Fibroblast of lung (primary cell): ENCODE results near the gene KLF3. TPM values are rescaled to one million over a fixed set of nuclear protein-coding genes. Genes with fewer than 3 reads are reported as not detected.

Source experiments
- DNase-seq, 2 donors: peaks; one replicate each; pipeline versions ENCODE4 v3.0.0 to v3.0.0-alpha.2; 2010; ENCODE audit warnings: low read depth in 2 of 2
- H2AFZ ChIP-seq: 2 replicates; pipeline ENCODE4 v1.5.1; 2012; ENCODE audit warnings: low read length, control low read depth, inconsistent platforms
- H3K27ac ChIP-seq: 2 replicates; pipeline ENCODE4 v1.5.1; 2011; ENCODE audit warnings: low read length, control low read depth; ENCODE audit not compliant: insufficient read depth
- H3K27me3 ChIP-seq: 2 replicates; pipeline ENCODE4 v1.5.1; 2011; ENCODE audit warnings: mild to moderate bottlenecking, low read length; ENCODE audit not compliant: control insufficient read depth, insufficient read depth
- H3K36me3 ChIP-seq: 2 replicates; pipeline ENCODE4 v1.5.1; 2011; ENCODE audit warnings: low read length; ENCODE audit not compliant: control insufficient read depth, insufficient read depth
- H3K4me1 ChIP-seq: 2 replicates; pipeline ENCODE4 v1.5.1; 2011; ENCODE audit warnings: low read length; ENCODE audit not compliant: control insufficient read depth, insufficient read depth; ENCODE audit errors: extremely low read depth
- H3K4me2 ChIP-seq: 2 replicates; pipeline ENCODE4 v1.5.1; 2011; ENCODE audit warnings: low read length, control low read depth; ENCODE audit not compliant: insufficient read depth; ENCODE audit errors: extremely low read depth
- H3K4me3 ChIP-seq, 4 experiments: fragments of 200-600 bp in 1 of 4; sonication (generic) in 1 of 4; replicated peaks in 1 of 4; 2 replicates each; pipeline ENCODE4 v1.5.1; 2011 to 2016; ENCODE audit warnings: low read length in 4 of 4, low read depth in 3 of 4, mild to moderate bottlenecking in 3 of 4, control low read depth in 2 of 4, inconsistent platforms in 1 of 4, mixed read lengths in 1 of 4; ENCODE audit not compliant: insufficient read depth in 1 of 4; ENCODE audit errors: control extremely low read depth in 1 of 4
- H3K79me2 ChIP-seq: 2 replicates; pipeline ENCODE4 v1.5.1; 2012; ENCODE audit warnings: mild to moderate bottlenecking, low read length, inconsistent platforms; ENCODE audit not compliant: control insufficient read depth, insufficient read depth
- H3K9ac ChIP-seq: 2 replicates; pipeline ENCODE4 v1.5.1; 2011; ENCODE audit warnings: mild to moderate bottlenecking, low read length, control low read depth; ENCODE audit not compliant: insufficient read depth
- H3K9me3 ChIP-seq: 2 replicates; pipeline ENCODE4 v1.5.1; 2012; ENCODE audit warnings: low read depth, low read length; ENCODE audit not compliant: control insufficient read depth, insufficient read depth
- H4K20me1 ChIP-seq: 2 replicates; pipeline ENCODE4 v1.5.1; 2011; ENCODE audit warnings: low read length; ENCODE audit not compliant: control insufficient read depth, insufficient read depth; ENCODE audit errors: extremely low read depth
- CTCF ChIP-seq, 2 donors: IDR thresholded peaks in 1 of 2; conservative IDR thresholded peaks in 1 of 2; 1 replicate in 1 of 2; 2 replicates in 1 of 2; pipeline ENCODE4 v1.5.1; 2011 to 2012; ENCODE audit warnings: low read length in 2 of 2, control low read depth in 1 of 2, inconsistent platforms in 1 of 2, low read depth in 1 of 2, mild to moderate bottlenecking in 1 of 2
- EZH2 ChIP-seq: IDR thresholded peaks from 2 replicates; pipeline ENCODE4 v1.5.1; 2012; ENCODE audit warnings: low read length, control low read depth, mild to moderate bottlenecking; ENCODE audit errors: missing control alignments
- polyA minus RNA-seq: library from RNA; depleted of rRNA, polyadenylated mRNA; stranded (reverse); fragments of >200 nt; gene quantifications from 2 replicates; pipeline ENCODE4 v1.2.3, GENCODE V29; 2011; ENCODE audit warnings: low replicate concordance
- polyA plus RNA-seq, 2 donors: library from polyadenylated mRNA; depleted of rRNA in 1 of 2; stranded (reverse) in 1 of 2; unstranded in 1 of 2; fragments of >200 nt; gene quantifications; 2 replicates each; pipeline ENCODE4 v1.2.1, GENCODE V29; 2011 to 2012; ENCODE audit warnings: missing spikeins in 1 of 2
- total RNA-seq: library from RNA; depleted of rRNA; stranded (reverse); fragments of >200 nt; gene quantifications from 2 replicates; pipeline ENCODE4 v1.2.1, GENCODE V29; 2014

KLF3 gene
- total RNA-seq (12.1 and 12.4 TPM in 2 replicates), polyA plus RNA-seq (16.3 and 18.9 TPM in 2 replicates), polyA minus RNA-seq (11.0 and 13.6 TPM in 2 replicates)
- 11.2 and 14.3 TPM in 2 replicates for polyA plus RNA-seq (2012)

DNA sequence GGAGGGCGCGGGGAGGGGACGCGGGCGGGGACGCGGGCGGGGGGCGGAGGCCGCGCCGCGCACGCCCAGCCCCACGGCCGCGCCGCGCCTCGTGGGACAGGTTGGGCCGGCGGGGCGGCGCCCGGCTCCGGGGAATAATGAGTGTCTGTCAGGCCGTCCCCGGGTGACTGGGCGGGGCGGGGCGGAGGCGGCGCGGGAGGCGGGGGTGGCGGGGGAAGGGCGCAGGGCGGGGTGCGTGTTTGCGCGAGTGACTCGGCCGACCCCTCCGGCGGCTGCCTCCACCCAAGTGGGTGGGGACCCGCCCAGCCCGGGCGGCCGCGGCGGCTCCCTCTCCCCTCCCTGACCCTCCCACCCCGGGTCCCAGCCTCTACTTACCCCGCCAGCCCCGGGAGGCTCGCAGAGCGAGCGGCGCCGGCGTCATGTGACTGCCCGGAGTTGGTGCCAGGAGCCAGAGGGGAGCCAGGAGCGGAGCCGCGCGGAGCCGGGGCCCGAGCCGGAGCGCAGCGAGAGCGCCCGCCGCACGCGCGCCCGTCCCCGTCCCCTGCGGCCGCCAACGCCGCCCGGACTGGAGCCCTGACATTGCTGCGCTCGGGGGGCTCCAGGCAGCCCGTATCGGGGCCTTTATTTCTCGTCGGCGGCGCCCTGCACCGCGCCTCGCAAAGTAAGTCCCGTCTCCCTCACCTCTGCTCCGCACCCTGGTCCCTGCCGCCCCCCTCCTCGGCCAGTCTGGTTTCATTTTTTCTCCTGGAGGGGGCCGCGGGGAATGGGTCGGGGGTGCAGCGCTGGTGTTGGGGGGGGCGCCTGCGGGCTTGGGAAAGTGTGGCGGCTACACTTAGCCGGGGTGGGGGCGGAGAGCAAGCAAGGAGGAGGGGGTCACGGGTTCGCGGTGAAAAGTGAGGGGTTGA is at the start of gene KLF3:
Gene KLF3 (plus strand): TSS at position 399 of the 905 bp plus-strand sequence. CDS start 16,427 bp downstream, outside the sequence.
- peak within 1 kb of the TSS; percentile 44 to 89 (median 76) for H3K4me3 ChIP-seq

GRCh38 chr4:38614231-38614630 is 49.8 kb upstream of the KLF3 start:
- H3K4me1 ChIP-seq: no peaks in the 10 kb centered on the region
- DNase-seq: peak in 1 of 2 donors; percentile 80
- peaks cover 2% of the 10 kb centered on the region for H3K27me3 ChIP-seq
- H3K36me3 ChIP-seq: no peaks in the 10 kb centered on the region
- H3K27ac ChIP-seq: no peak overlapping the region
- H3K4me3 ChIP-seq: no peak overlapping the region
- H4K20me1 ChIP-seq: no peaks in the 10 kb centered on the region
- H3K9me3 ChIP-seq: no peaks in the 10 kb centered on the region
- no peak overlapping the region for H2AFZ ChIP-seq
- no peak overlapping the region for H3K9ac ChIP-seq
- TF ChIP-seq CTCF (conservative IDR thresholded peaks at IDR 0.05 in 1 of 2, IDR thresholded peaks at IDR 0.05 in 1 of 2; ENCODE audit: low read depth in 1 of 2, low read length in 2 of 2) (no peak), EZH2 (no peak)
- H3K79me2 ChIP-seq: no peaks in the 10 kb centered on the region
- no peak overlapping the region for H3K4me2 ChIP-seq

More for the DNA sequence above, at the start of gene KLF3:
- H3K27ac ChIP-seq: peak within 1 kb of the TSS; percentile 90
- H3K27me3 ChIP-seq: no peaks in the 10 kb centered on the region
- peak within 1 kb of the TSS; percentile 93 for H3K4me2 ChIP-seq
- H2AFZ ChIP-seq: no peak within 1 kb of the TSS
- H3K4me1 ChIP-seq: peaks cover 6% of the 10 kb centered on the region
- H3K9ac ChIP-seq: peak within 1 kb of the TSS; percentile 93
- DNase-seq: peak; percentile 88 to 90
- H3K79me2 ChIP-seq: peaks cover 47% of the 10 kb centered on the region
- H3K36me3 ChIP-seq: no peaks in the 10 kb centered on the region
- H3K9me3 ChIP-seq: no peaks in the 10 kb centered on the region
- H4K20me1 ChIP-seq: no peaks in the 10 kb centered on the region
- TF ChIP-seq CTCF (conservative IDR thresholded peaks at IDR 0.05 in 1 of 2, IDR thresholded peaks at IDR 0.05 in 1 of 2; ENCODE audit: low read depth in 1 of 2, low read length in 2 of 2) (no peak), EZH2 (no peak)

- no peaks in the 10 kb centered on the region for H4K20me1 ChIP-seq
- no peak overlapping the region for H3K27ac ChIP-seq
- no peak overlapping the region for H2AFZ ChIP-seq
- H3K9me3 ChIP-seq: no peaks in the 10 kb centered on the region
- no peaks in the 10 kb centered on the region for H3K4me1 ChIP-seq
- H3K36me3 ChIP-seq: no peaks in the 10 kb centered on the region
- H3K4me3 ChIP-seq: no peak overlapping the region
- TF ChIP-seq EZH2 (no peak), CTCF (conservative IDR thresholded peaks at IDR 0.05 in 1 of 2, IDR thresholded peaks at IDR 0.05 in 1 of 2; ENCODE audit: low read depth in 1 of 2, low read length in 2 of 2) (no peak)
- H3K27me3 ChIP-seq: peaks cover 2% of the 10 kb centered on the region
- H3K79me2 ChIP-seq: no peaks in the 10 kb centered on the region
- DNase-seq: no peak
- H3K4me2 ChIP-seq: no peak overlapping the region
- H3K9ac ChIP-seq: no peak overlapping the region
Measured at GRCh38 chr4:38615847-38616246, 48.2 kb upstream of the KLF3 start.
